HG03432 (cell line): ENCODE data around the gene PLCB1.
"Not testable (repeated sequence)": the region's sequence is repeated elsewhere in the genome, so short reads cannot be mapped to it uniquely, and the experiment has no call there.

ENCODE experiments used
- ATAC-seq: cut with Tn5 transposase; IDR thresholded peaks from one replicate; pipeline ENCODE4 v1.9.1; 2021; ENCODE audit warnings: mild to moderate bottlenecking, moderate library complexity; ENCODE audit not compliant: unreplicated experiment

PLCB1 gene

GRCh38 chr20:8798505-8798904, 666.4 kb downstream of the PLCB1 start:
- ATAC-seq, result no peak

- ATAC-seq, result no peak
Measured at GRCh38 chr20:8800089-8800488, 668.0 kb downstream of the PLCB1 start.

GRCh38 chr20:8801686-8802085, 669.6 kb downstream of the PLCB1 start:
- no peak for ATAC-seq

- no peak for ATAC-seq
Measured at GRCh38 chr20:8803065-8803464, 671.0 kb downstream of the PLCB1 start.

GRCh38 chr20:8803941-8804340, 671.9 kb downstream of the PLCB1 start:
- ATAC-seq, result no peak

GRCh38 chr20:8805737-8806442, 673.8 kb downstream of the PLCB1 start:
- no peak for ATAC-seq

- no peak for ATAC-seq
Measured at GRCh38 chr20:8807480-8808201, 675.6 kb downstream of the PLCB1 start.

GRCh38 chr20:8808202-8808535, 676.1 kb downstream of the PLCB1 start:
- no peak for ATAC-seq

- ATAC-seq, result no peak
Measured at GRCh38 chr20:8809107-8809953, 677.3 kb downstream of the PLCB1 start.

- ATAC-seq, result no peak
Measured at GRCh38 chr20:8811801-8812594, 679.9 kb downstream of the PLCB1 start.

- no peak for ATAC-seq
Measured at GRCh38 chr20:8812817-8813216, 680.8 kb downstream of the PLCB1 start.

GRCh38 chr20:8815208-8815607, 683.1 kb downstream of the PLCB1 start:
- no peak for ATAC-seq

GRCh38 chr20:8829256-8829655, 697.2 kb downstream of the PLCB1 start:
- no peak for ATAC-seq

GRCh38 chr20:8834294-8834693, 702.2 kb downstream of the PLCB1 start:
- ATAC-seq, result not testable (repeated sequence)

- ATAC-seq, result no peak
Measured at GRCh38 chr20:8834851-8835250, 702.8 kb downstream of the PLCB1 start.

GRCh38 chr20:8837396-8837795, 705.3 kb downstream of the PLCB1 start:
- no peak for ATAC-seq

GRCh38 chr20:8842525-8842924, 710.5 kb downstream of the PLCB1 start:
- ATAC-seq, result no peak

- no peak for ATAC-seq
Measured at GRCh38 chr20:8844179-8844578, 712.1 kb downstream of the PLCB1 start.

GRCh38 chr20:8849990-8850389, 717.9 kb downstream of the PLCB1 start:
- no peak for ATAC-seq

GRCh38 chr20:8851446-8851845, 719.4 kb downstream of the PLCB1 start:
- no peak for ATAC-seq

- not testable (repeated sequence) for ATAC-seq
Measured at GRCh38 chr20:8851919-8852318, 719.9 kb downstream of the PLCB1 start.
